Skeletal muscle satellite cell (primary cell): ENCODE results near the gene RHOT1.
"Not testable (repeated sequence)": the region's sequence is repeated elsewhere in the genome, so short reads cannot be mapped to it uniquely, and the experiment has no call there.

Experiments
- H3K27me3 ChIP-seq: 2 replicates; pipeline ENCODE4 v1.7.0; 2013; ENCODE audit warnings: low read length; ENCODE audit not compliant: control insufficient read depth, insufficient read depth
- H3K36me3 ChIP-seq: 2 replicates; pipeline ENCODE4 v1.7.0; 2013; ENCODE audit warnings: mild to moderate bottlenecking, control low read depth, low read length; ENCODE audit not compliant: insufficient read depth
- H3K4me1 ChIP-seq: 2 replicates; pipeline ENCODE4 v1.7.0; 2013; ENCODE audit warnings: low read length; ENCODE audit not compliant: control insufficient read depth, insufficient read depth
- H3K4me2 ChIP-seq: 2 replicates; pipeline ENCODE4 v1.7.0; 2013; ENCODE audit warnings: mild to moderate bottlenecking, low read length
- H3K4me3 ChIP-seq: 2 replicates; pipeline ENCODE4 v1.7.0; 2013; ENCODE audit warnings: low read length
- H3K9ac ChIP-seq: 2 replicates; pipeline ENCODE4 v1.7.0; 2013; ENCODE audit warnings: mild to moderate bottlenecking, low read depth, low read length, moderate library complexity
- H3K9me3 ChIP-seq: replicated peaks from 2 replicates; pipeline ENCODE4 v1.7.0; 2013; ENCODE audit warnings: mild to moderate bottlenecking, control low read depth, low read length

The RHOT1 gene

GRCh38 chr17:32241640-32242039 lies 99.3 kb downstream of the RHOT1 start:
- Histone ChIP-seq H3K4me2 (no peak overlapping the region), H3K9me3 (no peaks in the 10 kb centered on the region), H3K4me1 (no peaks in the 10 kb centered on the region), H3K27me3 (no peaks in the 10 kb centered on the region), H3K9ac (no peak overlapping the region), H3K4me3 (no peak overlapping the region), H3K36me3 (no peaks in the 10 kb centered on the region)

DNA sequence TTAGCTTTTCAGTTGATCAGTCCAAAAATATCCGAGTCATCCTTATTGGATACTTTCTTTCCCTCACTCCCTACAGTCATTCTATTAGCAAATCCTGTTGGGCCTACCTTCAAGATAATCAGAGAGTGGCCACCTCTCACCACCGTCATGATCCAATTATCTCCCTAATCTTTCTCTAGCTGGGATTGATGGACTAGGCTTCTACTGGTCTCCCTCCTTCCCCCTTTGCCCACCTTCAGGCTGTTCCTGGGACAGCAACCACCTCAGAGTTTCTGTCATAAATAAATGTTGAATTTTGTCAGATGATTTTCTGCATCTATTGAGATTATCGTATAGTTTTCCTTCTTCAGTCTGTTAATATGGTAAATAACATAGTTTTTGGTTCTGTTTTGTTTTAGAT lies 107.2 kb downstream of the RHOT1 start:
- no peak overlapping the region for H3K9ac ChIP-seq
- H3K9me3 ChIP-seq, result no peaks in the 10 kb centered on the region
- H3K4me1 ChIP-seq, result no peaks in the 10 kb centered on the region
- H3K4me2 ChIP-seq, result no peak overlapping the region
- no peak overlapping the region for H3K4me3 ChIP-seq
- peaks cover 3% of the 10 kb centered on the region for H3K27me3 ChIP-seq
- H3K36me3 ChIP-seq, result no peaks in the 10 kb centered on the region

DNA sequence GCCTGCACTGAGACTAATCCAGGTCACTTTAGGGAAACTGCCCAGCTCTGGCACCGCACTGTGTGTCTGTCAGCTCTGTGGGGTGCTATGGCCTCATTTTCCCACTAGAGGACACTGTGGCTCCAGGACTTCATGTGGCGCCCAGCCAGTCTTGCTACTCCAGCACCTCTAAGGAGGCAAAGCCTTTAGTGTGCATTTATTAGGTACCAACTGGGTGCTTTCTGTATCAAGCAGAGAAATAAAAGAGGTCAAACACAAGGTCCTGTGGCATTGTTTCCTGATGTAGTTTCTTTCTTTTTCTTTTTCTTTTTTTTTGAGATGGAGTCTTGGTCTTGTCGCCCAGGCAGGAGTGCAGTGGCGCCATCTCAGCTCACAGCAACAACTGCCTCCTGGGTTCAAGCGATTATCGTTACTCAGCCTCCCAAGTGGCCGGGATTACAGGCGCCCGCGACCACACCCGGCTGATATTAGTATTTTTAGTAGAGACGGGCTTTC lies 110.9 kb downstream of the RHOT1 start:
- H3K27me3 ChIP-seq, result peaks cover 30% of the 10 kb centered on the region
- no peak overlapping the region for H3K4me2 ChIP-seq
- peaks cover 4% of the 10 kb centered on the region for H3K4me1 ChIP-seq
- no peak overlapping the region for H3K4me3 ChIP-seq
- no peaks in the 10 kb centered on the region for H3K9me3 ChIP-seq
- no peak overlapping the region for H3K9ac ChIP-seq
- H3K36me3 ChIP-seq, result no peaks in the 10 kb centered on the region

DNA sequence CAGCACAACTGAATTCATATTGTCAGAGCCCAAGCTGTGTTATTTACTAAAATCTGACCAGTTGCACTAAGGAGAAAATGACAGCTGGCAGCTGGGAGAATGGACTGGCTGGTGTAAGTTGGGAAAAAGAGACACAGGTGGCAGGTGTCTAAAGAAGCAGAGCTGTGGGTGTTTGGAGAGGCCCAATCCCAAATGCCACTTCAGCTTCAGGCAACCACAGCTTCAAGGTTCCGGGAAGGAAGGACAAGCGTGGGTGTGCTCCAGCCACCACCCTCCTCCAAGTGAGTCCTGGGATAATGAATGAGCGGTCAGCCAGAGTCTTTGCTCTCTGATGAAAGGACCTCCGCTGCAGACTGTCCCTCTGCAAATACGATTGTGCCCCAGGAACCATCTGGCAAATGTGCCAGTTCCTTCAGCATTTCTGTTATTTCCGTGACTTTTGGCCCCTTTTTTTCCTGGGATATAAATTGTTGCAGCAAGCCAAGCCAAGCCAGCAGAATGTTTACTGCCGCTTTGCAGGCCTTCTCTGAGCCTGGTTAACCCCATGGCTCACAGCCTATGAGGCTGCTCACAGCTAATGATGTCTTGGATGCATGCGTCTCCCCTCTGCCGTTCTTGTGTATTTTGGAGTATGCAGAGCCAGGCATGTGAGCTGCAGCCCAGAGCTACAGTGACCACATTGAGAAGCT lies 113.9 kb downstream of the RHOT1 start:
- peaks cover 37% of the 10 kb centered on the region for H3K27me3 ChIP-seq
- no peaks in the 10 kb centered on the region for H3K36me3 ChIP-seq
- no peak overlapping the region for H3K4me2 ChIP-seq
- no peak overlapping the region for H3K4me3 ChIP-seq
- no peak overlapping the region for H3K9ac ChIP-seq
- peaks cover 6% of the 10 kb centered on the region for H3K4me1 ChIP-seq
- no peaks in the 10 kb centered on the region for H3K9me3 ChIP-seq

DNA sequence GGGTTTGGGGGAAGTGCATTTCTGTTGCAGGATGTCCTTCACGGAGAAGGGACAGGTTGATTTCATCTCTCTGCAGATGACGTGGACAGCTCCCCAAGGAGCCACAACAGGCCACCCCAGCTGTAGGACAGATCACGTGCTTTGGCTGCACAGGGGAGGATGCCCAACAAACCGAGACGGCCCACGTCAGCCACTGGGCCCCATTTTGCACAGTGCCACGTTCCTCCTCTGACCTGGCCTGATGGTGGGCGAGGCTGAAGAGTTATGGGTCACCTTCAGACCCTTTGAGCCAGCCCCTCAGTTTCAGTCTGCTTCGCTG lies 114.4 kb downstream of the RHOT1 start:
- H3K27me3 ChIP-seq, result peaks cover 42% of the 10 kb centered on the region
- H3K9ac ChIP-seq, result no peak overlapping the region

GRCh38 chr17:32258383-32259140 lies 116.3 kb downstream of the RHOT1 start:
- no peaks in the 10 kb centered on the region for H3K36me3 ChIP-seq
- peaks cover 6% of the 10 kb centered on the region for H3K4me1 ChIP-seq
- no peak overlapping the region for H3K4me2 ChIP-seq
- no peak overlapping the region for H3K9ac ChIP-seq
- peaks cover 59% of the 10 kb centered on the region for H3K27me3 ChIP-seq
- H3K9me3 ChIP-seq, result no peaks in the 10 kb centered on the region
- H3K4me3 ChIP-seq, result no peak overlapping the region

More for the DNA sequence above, 114.4 kb downstream of the RHOT1 start:
- Histone ChIP-seq H3K9me3 (no peaks in the 10 kb centered on the region), H3K4me3 (no peak overlapping the region), H3K4me1 (peaks cover 6% of the 10 kb centered on the region), H3K36me3 (no peaks in the 10 kb centered on the region), H3K4me2 (no peak overlapping the region)

- no peak overlapping the region for H3K4me3 ChIP-seq
- peaks cover 6% of the 10 kb centered on the region for H3K4me1 ChIP-seq
- H3K36me3 ChIP-seq, result no peaks in the 10 kb centered on the region
- no peak overlapping the region for H3K9ac ChIP-seq
- no peaks in the 10 kb centered on the region for H3K9me3 ChIP-seq
- H3K27me3 ChIP-seq, result peaks cover 69% of the 10 kb centered on the region
- H3K4me2 ChIP-seq, result no peak overlapping the region
These were observed 117.3 kb downstream of the RHOT1 start for GRCh38 chr17:32259586-32259985.

DNA sequence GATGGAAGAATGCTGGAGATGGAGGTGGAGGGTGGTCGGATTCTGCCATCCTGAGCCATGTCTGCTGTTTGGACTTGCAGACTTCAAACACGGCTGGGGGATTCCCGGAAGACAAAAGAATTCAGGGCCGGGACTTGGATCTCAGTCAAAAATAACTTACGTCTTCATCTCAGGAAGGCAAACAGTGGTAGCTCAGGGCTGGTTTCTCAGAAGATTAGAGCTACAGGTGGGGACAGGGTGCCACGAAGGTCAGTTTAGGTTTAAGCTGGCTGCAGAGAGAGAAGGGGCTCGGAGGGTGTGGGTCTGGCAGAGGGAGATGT lies 119.1 kb downstream of the RHOT1 start:
- Histone ChIP-seq H3K4me3 (no peak overlapping the region), H3K9ac (no peak overlapping the region), H3K36me3 (no peaks in the 10 kb centered on the region), H3K27me3 (peaks cover 72% of the 10 kb centered on the region), H3K4me1 (peaks cover 3% of the 10 kb centered on the region), H3K9me3 (no peaks in the 10 kb centered on the region), H3K4me2 (no peak overlapping the region)

DNA sequence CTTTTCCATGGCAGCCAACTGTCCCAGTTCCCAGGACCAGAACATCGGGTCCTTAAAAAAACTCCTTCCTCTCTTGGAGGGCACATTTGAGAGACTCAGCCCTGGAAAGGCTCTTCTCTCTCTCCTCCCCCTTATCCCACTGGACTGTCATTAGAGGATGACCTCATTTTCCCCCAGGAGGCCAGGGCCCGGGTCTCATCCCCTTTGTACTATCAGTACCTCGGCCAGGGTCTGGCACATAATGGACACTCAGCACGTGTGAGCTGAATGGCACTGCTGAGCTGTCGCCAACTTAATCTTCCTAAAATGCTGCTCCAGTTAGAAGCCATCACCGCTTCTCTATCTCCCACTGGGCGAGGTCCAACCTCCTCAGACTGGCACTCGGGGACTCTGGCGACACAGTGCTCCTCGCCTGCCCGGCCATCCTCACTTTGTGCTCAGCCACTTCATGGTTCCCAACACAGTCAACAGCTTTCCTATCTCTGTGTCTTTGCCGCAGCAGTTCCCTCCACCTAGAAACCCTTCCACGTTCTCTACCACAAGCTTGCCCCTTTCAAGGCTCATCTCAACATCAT lies 119.7 kb downstream of the RHOT1 start:
- no peak overlapping the region for H3K9ac ChIP-seq
- H3K4me3 ChIP-seq, result no peak overlapping the region
- no peaks in the 10 kb centered on the region for H3K9me3 ChIP-seq
- peaks cover 72% of the 10 kb centered on the region for H3K27me3 ChIP-seq
- no peak overlapping the region for H3K4me2 ChIP-seq
- no peaks in the 10 kb centered on the region for H3K36me3 ChIP-seq
- H3K4me1 ChIP-seq, result peaks cover 8% of the 10 kb centered on the region

DNA sequence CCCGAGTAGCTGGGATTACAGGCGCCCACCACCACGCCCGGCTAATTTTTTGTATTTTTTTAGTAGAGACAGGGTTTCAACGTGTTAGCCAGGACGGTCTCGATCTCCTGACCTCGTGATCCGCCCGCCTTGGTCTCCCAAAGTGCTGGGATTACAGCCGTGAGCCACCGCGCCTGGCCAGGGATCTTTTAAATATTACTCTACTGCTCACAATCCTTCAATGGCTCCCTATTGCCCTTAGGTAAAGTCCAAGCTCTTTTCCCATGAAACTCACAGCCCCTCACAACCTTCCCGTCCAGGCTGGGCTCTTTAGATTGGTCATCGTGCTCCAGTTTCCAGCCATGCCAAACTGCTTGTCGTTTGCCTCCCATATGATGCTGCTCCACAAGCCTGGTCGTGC lies 121.2 kb downstream of the RHOT1 start:
- not testable (repeated sequence) for H3K4me3 ChIP-seq, H3K9me3 ChIP-seq, H3K36me3 ChIP-seq, H3K4me1 ChIP-seq, H3K9ac ChIP-seq, H3K4me2 ChIP-seq
- peaks cover 72% of the 10 kb centered on the region for H3K27me3 ChIP-seq

DNA sequence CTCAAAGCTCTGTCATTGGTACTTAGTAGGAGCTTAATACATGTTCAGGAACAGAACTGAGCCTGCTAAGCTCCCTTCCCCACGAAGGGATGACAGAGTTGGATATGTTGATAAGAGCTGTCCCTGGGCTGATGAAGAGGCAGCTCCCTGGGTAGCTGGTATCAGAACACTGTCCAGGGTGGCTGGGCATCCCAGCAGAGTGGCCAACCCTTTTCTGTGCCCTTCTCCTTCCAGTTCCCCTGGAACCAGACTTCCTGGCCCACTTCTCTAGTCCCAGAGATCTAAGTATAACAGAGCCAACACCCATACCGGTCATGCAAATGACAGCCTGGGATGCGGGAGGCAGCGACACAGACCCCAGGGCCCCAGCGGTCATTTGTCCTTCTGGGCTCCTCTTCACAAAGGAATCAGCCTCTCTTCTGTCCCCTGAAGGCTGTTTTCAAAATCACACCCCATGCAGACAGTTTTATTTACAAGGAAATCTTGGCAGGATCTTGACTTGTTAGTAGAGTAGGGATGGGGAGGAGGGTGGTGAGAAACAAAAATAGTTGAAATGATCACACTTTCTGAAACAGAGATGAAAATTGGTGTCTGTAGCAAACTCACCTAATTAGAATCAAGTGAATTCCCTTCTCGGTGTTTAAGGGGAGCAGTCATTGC lies 122.0 kb downstream of the RHOT1 start:
- Histone ChIP-seq H3K4me3 (no peak overlapping the region), H3K4me1 (peaks cover 8% of the 10 kb centered on the region), H3K27me3 (peaks cover 79% of the 10 kb centered on the region)

More for the DNA sequence above, 122.0 kb downstream of the RHOT1 start:
- Histone ChIP-seq H3K9me3 (no peaks in the 10 kb centered on the region), H3K4me2 (no peak overlapping the region), H3K36me3 (no peaks in the 10 kb centered on the region), H3K9ac (no peak overlapping the region)
